Vagina (tissue), 2 donors: ENCODE results near the gene ESRRA. TPM values are rescaled to one million over a fixed set of nuclear protein-coding genes. Genes with fewer than 3 reads are reported as not detected.
A peak's percentile ranks its signal among the peaks of the same experiment; 100 is the strongest.

ENCODE experiments used
- DNase-seq, 2 donors: peaks; one replicate each; pipeline ENCODE4 v3.0.0-alpha.2; 2017; ENCODE audit errors: extremely low spot score in 2 of 2
- H3K27ac ChIP-seq: fragments of 200-600 bp; sonication (generic); one replicate; pipeline ENCODE4 v1.5.1; 2019
- H3K27me3 ChIP-seq: fragments of 200-600 bp; sonication (generic); one replicate; pipeline ENCODE4 v1.5.1; 2019
- H3K36me3 ChIP-seq, 2 donors: fragments of 200-600 bp; sonication (generic); one replicate each; pipeline ENCODE4 v1.5.1; 2017 to 2019
- H3K4me1 ChIP-seq: fragments of 200-600 bp; sonication (generic); one replicate; pipeline ENCODE4 v1.5.1; 2019
- H3K4me3 ChIP-seq, 2 donors: fragments of 200-600 bp; sonication (generic); 1 replicate in 1 of 2; 2 replicates in 1 of 2; pipeline ENCODE4 v1.5.1; 2016 to 2019
- H3K9me3 ChIP-seq: fragments of 200-600 bp; sonication (generic); one replicate; pipeline ENCODE4 v1.5.1; 2019
- CTCF ChIP-seq, 3 experiments: fragments of 450-650 bp in 2 of 3; fragments of 200-600 bp in 1 of 3; sonication (generic) in 1 of 3; IDR thresholded peaks; one replicate each; pipeline ENCODE4 v1.5.1; 2017 to 2019; ENCODE audit warnings: antibody characterized with exemption in 3 of 3, mild to moderate bottlenecking in 2 of 3, moderate library complexity in 2 of 3
- POLR2A ChIP-seq, 2 donors: fragments of 450-650 bp; IDR thresholded peaks; one replicate each; pipeline ENCODE4 v1.6.1; 2017; ENCODE audit warnings: antibody characterized with exemption in 2 of 2, mild to moderate bottlenecking in 2 of 2, moderate library complexity in 2 of 2
- POLR2AphosphoS5 ChIP-seq, 2 donors: sonication (generic); formaldehyde crosslinking; IDR thresholded peaks; one replicate each; pipeline ENCODE4 v1.9.0; 2017; ENCODE audit warnings: antibody characterized with exemption in 2 of 2, mild to moderate bottlenecking in 2 of 2, low read depth in 1 of 2; ENCODE audit not compliant: insufficient read depth in 1 of 2
- intact Hi-C: fragments of 100-400 bp; cut with DNase I; formaldehyde crosslinking; loops from one replicate; pipeline ENCODE4 v1.15.1; 2023
- total RNA-seq: library from RNA; depleted of rRNA; stranded (reverse); fragments of >200 nt; gene quantifications from one replicate; pipeline ENCODE4 v1.2.3, GENCODE V29; 2016

Gene ESRRA
- total RNA-seq, 1 donor from 2014 or later: 44.4 TPM

- Histone ChIP-seq H3K9me3 (no peaks in the 10 kb centered on the region), H3K4me3 (no peak overlapping the region), H3K27me3 (no peaks in the 10 kb centered on the region), H3K27ac (peak overlapping the region; percentile 56), H3K4me1 (peaks cover 36% of the 10 kb centered on the region), H3K36me3 (peaks cover 0 to 11% of the 10 kb centered on the region in 2 donors)
- TF ChIP-seq POLR2AphosphoS5 (IDR thresholded peaks at IDR 0.05; ENCODE audit: insufficient read depth in 1 of 2, low read depth in 1 of 2) (peak in 1 of 2 donors; percentile 40), CTCF (IDR thresholded peaks at IDR 0.05) (no peak)
- intact Hi-C loops: no loop called here
- DNase-seq: no peak
Measured at GRCh38 chr11:64324692-64325469, 19.6 kb downstream of the ESRRA start.

- Histone ChIP-seq H3K4me1 (peaks cover 43% of the 10 kb centered on the region), H3K9me3 (no peaks in the 10 kb centered on the region)
Measured at GRCh38 chr11:64327375-64327774, 22.1 kb downstream of the ESRRA start.

GRCh38 chr11:64327993-64328392 lies 22.7 kb downstream of the ESRRA start:
- Histone ChIP-seq H3K4me1 (peaks cover 43% of the 10 kb centered on the region), H3K36me3 (no peaks in the 10 kb centered on the region), H3K27ac (no peak overlapping the region), H3K4me3 (no peak overlapping the region), H3K27me3 (no peaks in the 10 kb centered on the region), H3K9me3 (no peaks in the 10 kb centered on the region)
- no peak for TF ChIP-seq POLR2AphosphoS5 (IDR thresholded peaks at IDR 0.05; ENCODE audit: insufficient read depth in 1 of 2, low read depth in 1 of 2)
- no peak for TF ChIP-seq POLR2A (IDR thresholded peaks at IDR 0.05)
- no peak for TF ChIP-seq CTCF (IDR thresholded peaks at IDR 0.05)
- intact Hi-C loops: no loop called here
- DNase-seq: no peak

More at GRCh38 chr11:64327375-64327774, 22.1 kb downstream of the ESRRA start:
- no peaks in the 10 kb centered on the region for H3K27me3 ChIP-seq
- no peaks in the 10 kb centered on the region for H3K36me3 ChIP-seq
- DNase-seq: no peak
- TF ChIP-seq CTCF (IDR thresholded peaks at IDR 0.05): no peak
- TF ChIP-seq POLR2A (IDR thresholded peaks at IDR 0.05): no peak
- TF ChIP-seq POLR2AphosphoS5 (IDR thresholded peaks at IDR 0.05; ENCODE audit: insufficient read depth in 1 of 2, low read depth in 1 of 2): no peak
- no peak overlapping the region for H3K27ac ChIP-seq
- no peak overlapping the region for H3K4me3 ChIP-seq
- intact Hi-C loops: no loop called here

GRCh38 chr11:64330888-64331287 lies 25.6 kb downstream of the ESRRA start:
- Histone ChIP-seq H3K9me3 (no peaks in the 10 kb centered on the region), H3K36me3 (no peaks in the 10 kb centered on the region), H3K4me3 (no peak overlapping the region), H3K27ac (no peak overlapping the region), H3K4me1 (peaks cover 34% of the 10 kb centered on the region), H3K27me3 (no peaks in the 10 kb centered on the region)
- TF ChIP-seq POLR2A (IDR thresholded peaks at IDR 0.05) (no peak), CTCF (IDR thresholded peaks at IDR 0.05) (no peak), POLR2AphosphoS5 (IDR thresholded peaks at IDR 0.05; ENCODE audit: insufficient read depth in 1 of 2, low read depth in 1 of 2) (no peak)
- no peak for DNase-seq
- intact Hi-C loops: no loop called here
